Liver (tissue), 9 donors: ENCODE data around the gene RAD51AP1. TPM values are rescaled to one million over a fixed set of nuclear protein-coding genes. Genes with fewer than 3 reads are reported as not detected.
"Not testable (repeated sequence)": the region's sequence is repeated elsewhere in the genome, so short reads cannot be mapped to it uniquely, and the experiment has no call there.

ENCODE experiments used
- DNase-seq: peaks from one replicate; pipeline ENCODE4 v3.0.0-alpha.2; 2017; ENCODE audit warnings: low spot score
- H3K27ac ChIP-seq, 2 donors: one replicate each; pipeline ENCODE4 v1.7.0; 2013; ENCODE audit warnings: inconsistent platforms in 2 of 2, low read length in 2 of 2, control low read depth in 1 of 2, low read depth in 1 of 2, mild to moderate bottlenecking in 1 of 2
- H3K27me3 ChIP-seq, 4 donors: one replicate each; pipeline versions ENCODE4 v1.6.1 to v1.7.0; 2013; ENCODE audit warnings: low read length in 3 of 4, inconsistent platforms in 1 of 4, mild to moderate bottlenecking in 1 of 4, moderate library complexity in 1 of 4; ENCODE audit not compliant: control insufficient read depth in 4 of 4, insufficient read depth in 4 of 4
- H3K36me3 ChIP-seq, 4 donors: one replicate each; pipeline versions ENCODE4 v1.6.1 to v1.7.0; 2013; ENCODE audit warnings: low read length in 3 of 4, mild to moderate bottlenecking in 3 of 4, low read depth in 1 of 4, moderate library complexity in 1 of 4; ENCODE audit not compliant: control insufficient read depth in 4 of 4, insufficient read depth in 3 of 4
- H3K4me1 ChIP-seq, 4 donors: one replicate each; pipeline versions ENCODE4 v1.6.1 to v1.7.0; 2013; ENCODE audit warnings: low read length in 3 of 4, mild to moderate bottlenecking in 3 of 4, moderate library complexity in 1 of 4; ENCODE audit not compliant: control insufficient read depth in 4 of 4, insufficient read depth in 4 of 4
- H3K4me3 ChIP-seq, 3 donors: one replicate each; pipeline versions ENCODE4 v1.6.1 to v1.7.0; 2013; ENCODE audit warnings: low read length in 3 of 3, control low read depth in 1 of 3, low read depth in 1 of 3, mild to moderate bottlenecking in 1 of 3
- H3K9ac ChIP-seq, 2 donors: one replicate each; pipeline ENCODE4 v1.7.0; 2013; ENCODE audit warnings: low read length in 2 of 2, mild to moderate bottlenecking in 2 of 2, moderate library complexity in 2 of 2, control low read depth in 1 of 2, low read depth in 1 of 2
- H3K9me3 ChIP-seq, 4 donors: one replicate each; pipeline versions ENCODE4 v1.6.1 to v1.7.0; 2013; ENCODE audit warnings: low read length in 3 of 4; ENCODE audit not compliant: control insufficient read depth in 4 of 4
- FOXA1 ChIP-seq: IDR thresholded peaks from 2 replicates; pipeline ENCODE4 v1.6.1; 2016; ENCODE audit warnings: antibody characterized with exemption
- FOXA2 ChIP-seq: IDR thresholded peaks from 2 replicates; pipeline ENCODE4 v1.6.1; 2016; ENCODE audit warnings: antibody characterized with exemption
- GABPA ChIP-seq, 2 donors: IDR thresholded peaks in 1 of 2; conservative IDR thresholded peaks in 1 of 2; 2 replicates each; pipeline ENCODE4 v1.6.1; 2016; ENCODE audit warnings: antibody characterized with exemption in 2 of 2, mild to moderate bottlenecking in 1 of 2, moderate library complexity in 1 of 2
- HNF4A ChIP-seq, 2 donors: conservative IDR thresholded peaks; 2 replicates each; pipeline ENCODE4 v1.6.1; 2016; ENCODE audit warnings: antibody characterized with exemption in 2 of 2, mild to moderate bottlenecking in 2 of 2
- HNF4G ChIP-seq: IDR thresholded peaks from 2 replicates; pipeline ENCODE4 v1.6.1; 2016; ENCODE audit warnings: antibody characterized with exemption
- JUND ChIP-seq, 2 donors: IDR thresholded peaks; 2 replicates each; pipeline ENCODE4 v1.6.1; 2016; ENCODE audit warnings: antibody characterized with exemption in 2 of 2
- NR2F2 ChIP-seq: IDR thresholded peaks from 2 replicates; pipeline ENCODE4 v1.6.1; 2016; ENCODE audit warnings: antibody characterized with exemption
- RAD21 ChIP-seq, 2 donors: IDR thresholded peaks; 2 replicates each; pipeline ENCODE4 v1.6.1; 2016; ENCODE audit warnings: antibody characterized with exemption in 2 of 2, mild to moderate bottlenecking in 2 of 2
- RXRA ChIP-seq, 2 donors: IDR thresholded peaks; 2 replicates each; pipeline ENCODE4 v1.6.1; 2017 to 2018; ENCODE audit warnings: antibody characterized with exemption in 2 of 2, mild to moderate bottlenecking in 1 of 2
- SP1 ChIP-seq: IDR thresholded peaks from 2 replicates; pipeline ENCODE4 v1.6.1; 2018; ENCODE audit warnings: antibody characterized with exemption, mild to moderate bottlenecking
- TAF1 ChIP-seq: conservative IDR thresholded peaks from 2 replicates; pipeline ENCODE4 v1.6.1; 2016; ENCODE audit warnings: antibody characterized with exemption, mild to moderate bottlenecking
- YY1 ChIP-seq: IDR thresholded peaks from 2 replicates; pipeline ENCODE4 v1.6.1; 2016; ENCODE audit warnings: antibody characterized with exemption, mild to moderate bottlenecking
- WGBS: extraction: QIAGEN DNeasy Blood & Tissue Kit; methylation state at CpG from one replicate; pipeline ENCODE4 v1.1.7; 2013; 5-methylcytosine and 5-hydroxymethylcytosine counted together
- polyA plus RNA-seq, 2 donors: library from polyadenylated mRNA; stranded (reverse) in 1 of 2; unstranded in 1 of 2; fragments of 200-250 nt in 1 of 2; fragments of >200 nt in 1 of 2; fragmentation: Nextera tagmentation in 1 of 2; extraction: Ambion mirVana in 1 of 2; gene quantifications; one replicate each; pipeline versions ENCODE4 v1.2.1 to v1.2.3, GENCODE V29; 2013 to 2015
- total RNA-seq, 2 donors: library from RNA; depleted of rRNA; stranded (reverse); fragments of >200 nt; gene quantifications; one replicate each; pipeline ENCODE4 v1.2.3, GENCODE V29; 2014
- TF ChIP-seq, protein P1 (sequence below): fragments of 150-350 bp; IDR thresholded peaks from 2 replicates; pipeline ENCODE4 v1.5.1; 2017; ENCODE audit warnings: improper control_type of control experiment, low read depth, low read length; ENCODE audit not compliant: missing input control
- TF ChIP-seq, protein P2 (sequence below): IDR thresholded peaks from 2 replicates; pipeline ENCODE4 v1.6.1; 2016; ENCODE audit warnings: antibody characterized with exemption
- TF ChIP-seq, protein P3 (sequence below): IDR thresholded peaks from 2 replicates; pipeline ENCODE4 v1.6.1; 2016; ENCODE audit warnings: antibody characterized with exemption
- TF ChIP-seq, protein P4 (sequence below): IDR thresholded peaks from 2 replicates; pipeline ENCODE4 v1.6.1; 2016; ENCODE audit warnings: antibody characterized with exemption, mild to moderate bottlenecking
- TF ChIP-seq, protein P5 (sequence below): IDR thresholded peaks from 2 replicates; pipeline ENCODE4 v1.6.1; 2016; ENCODE audit warnings: antibody characterized with exemption
- donor health status: healthy.
- donor health status: healthy.
- donor health status: healthy.
- donor health status: healthy.
- donor health status: healthy.

Gene RAD51AP1
- total and polyA plus RNA-seq, 4 donors = 0.50 to 14.9 (median 1.3) TPM

DNA sequence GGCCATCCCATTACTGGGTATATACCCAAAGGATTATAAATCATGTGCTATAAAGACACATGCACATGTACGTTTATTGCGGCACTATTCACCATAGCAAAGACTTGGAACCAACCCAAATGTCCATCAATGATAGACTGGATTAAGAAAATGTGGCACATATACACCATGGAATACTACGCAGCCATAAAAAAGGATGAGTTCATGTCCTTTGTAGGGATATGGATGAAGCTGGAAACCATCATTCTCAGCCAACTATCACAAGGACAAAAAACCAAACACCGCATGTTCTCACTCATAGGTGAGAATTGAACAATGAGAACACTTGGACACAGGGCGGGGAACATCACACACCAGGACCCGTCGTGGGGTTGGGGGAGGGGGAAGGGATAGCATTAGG is 15.2 kb upstream of the RAD51AP1 start:
- H3K4me1 ChIP-seq, H3K27ac ChIP-seq, H3K27me3 ChIP-seq, H3K4me3 ChIP-seq, H3K9ac ChIP-seq, DNase-seq, H3K9me3 ChIP-seq: not testable (repeated sequence)
- H3K36me3 ChIP-seq = peaks cover 3 to 22% (median 10%) of the 10 kb centered on the region in 4 donors
- WGBS = 96% methylated on average over 7 of the region's 7 CpGs

DNA sequence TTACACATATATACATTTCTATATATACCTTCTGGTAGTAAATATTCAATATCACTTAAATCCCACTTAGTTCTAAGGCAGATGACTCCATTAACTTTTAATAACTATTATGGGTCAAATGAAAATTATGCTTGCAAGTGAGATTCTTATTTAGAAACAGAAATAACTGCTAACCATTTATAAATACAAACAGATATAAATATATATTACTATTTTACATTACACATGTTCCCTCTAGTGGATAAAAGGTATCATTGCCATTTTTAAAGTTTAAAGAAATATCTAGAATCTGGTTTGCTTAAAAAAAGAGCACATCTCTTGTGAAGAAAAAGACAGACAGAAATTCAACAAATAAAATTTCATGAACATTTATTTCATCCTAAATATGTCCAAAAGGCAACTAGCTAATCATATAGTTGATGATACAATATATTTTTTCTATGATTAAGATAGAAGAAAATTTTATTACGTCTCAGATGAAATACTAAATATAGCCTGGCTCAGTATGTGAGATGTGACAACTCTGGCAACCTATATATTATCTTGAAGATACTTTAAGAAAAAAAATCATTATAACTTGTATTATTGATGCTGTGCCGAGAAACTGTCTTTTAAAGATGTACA is 11.7 kb upstream of the RAD51AP1 start:
- Histone ChIP-seq H3K4me1 (no peaks in the 10 kb centered on the region), H3K4me3 (no peak overlapping the region), H3K36me3 (peaks cover 0 to 28% (median 20%) of the 10 kb centered on the region in 4 donors), H3K27me3 (no peaks in the 10 kb centered on the region), H3K9me3 (no peaks in the 10 kb centered on the region), H3K9ac (no peak overlapping the region), H3K27ac (no peak overlapping the region)
- 96% methylated on average over 2 of the region's 2 CpGs for WGBS
- no peak for TF ChIP-seq SP1
- TF ChIP-seq TAF1 = no peak
- TF ChIP-seq, protein P1, sequence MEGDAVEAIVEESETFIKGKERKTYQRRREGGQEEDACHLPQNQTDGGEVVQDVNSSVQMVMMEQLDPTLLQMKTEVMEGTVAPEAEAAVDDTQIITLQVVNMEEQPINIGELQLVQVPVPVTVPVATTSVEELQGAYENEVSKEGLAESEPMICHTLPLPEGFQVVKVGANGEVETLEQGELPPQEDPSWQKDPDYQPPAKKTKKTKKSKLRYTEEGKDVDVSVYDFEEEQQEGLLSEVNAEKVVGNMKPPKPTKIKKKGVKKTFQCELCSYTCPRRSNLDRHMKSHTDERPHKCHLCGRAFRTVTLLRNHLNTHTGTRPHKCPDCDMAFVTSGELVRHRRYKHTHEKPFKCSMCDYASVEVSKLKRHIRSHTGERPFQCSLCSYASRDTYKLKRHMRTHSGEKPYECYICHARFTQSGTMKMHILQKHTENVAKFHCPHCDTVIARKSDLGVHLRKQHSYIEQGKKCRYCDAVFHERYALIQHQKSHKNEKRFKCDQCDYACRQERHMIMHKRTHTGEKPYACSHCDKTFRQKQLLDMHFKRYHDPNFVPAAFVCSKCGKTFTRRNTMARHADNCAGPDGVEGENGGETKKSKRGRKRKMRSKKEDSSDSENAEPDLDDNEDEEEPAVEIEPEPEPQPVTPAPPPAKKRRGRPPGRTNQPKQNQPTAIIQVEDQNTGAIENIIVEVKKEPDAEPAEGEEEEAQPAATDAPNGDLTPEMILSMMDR = peak; percentile 26
- peak; percentile 57 to 67 for TF ChIP-seq RAD21 (IDR thresholded peaks at IDR 0.05)
- TF ChIP-seq, protein P2, sequence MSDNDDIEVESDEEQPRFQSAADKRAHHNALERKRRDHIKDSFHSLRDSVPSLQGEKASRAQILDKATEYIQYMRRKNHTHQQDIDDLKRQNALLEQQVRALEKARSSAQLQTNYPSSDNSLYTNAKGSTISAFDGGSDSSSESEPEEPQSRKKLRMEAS = no peak
- no peak for DNase-seq

DNA sequence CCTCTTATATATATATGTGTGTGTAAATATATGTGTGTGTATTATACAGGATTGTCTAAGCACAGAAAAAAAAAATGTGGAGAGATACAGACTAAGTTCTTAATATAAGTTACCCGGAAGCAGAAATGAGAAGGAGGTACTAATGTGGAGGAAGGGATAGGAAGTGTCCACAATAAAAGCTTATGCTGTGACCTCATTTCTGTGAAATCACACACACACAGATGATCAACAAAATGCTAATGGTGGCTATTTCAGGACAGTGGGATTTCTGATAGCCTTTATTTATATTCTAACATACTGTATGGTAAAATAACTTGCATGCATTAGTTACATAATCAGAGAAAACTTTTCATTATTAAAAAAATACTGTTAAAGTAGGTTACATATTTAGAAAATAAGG is 8.5 kb upstream of the RAD51AP1 start:
- Histone ChIP-seq H3K27me3 (no peaks in the 10 kb centered on the region), H3K4me3 (no peak overlapping the region), H3K4me1 (no peaks in the 10 kb centered on the region), H3K9ac (no peak overlapping the region), H3K27ac (no peak overlapping the region), H3K9me3 (no peaks in the 10 kb centered on the region), H3K36me3 (peaks cover 2 to 36% (median 20%) of the 10 kb centered on the region in 4 donors)
- no peak for DNase-seq
- no peak for TF ChIP-seq FOXA2
- TF ChIP-seq, protein P1 = no peak
- no peak for TF ChIP-seq HNF4G
- no peak for TF ChIP-seq TAF1
- no peak for TF ChIP-seq FOXA1
- TF ChIP-seq YY1 = no peak
- TF ChIP-seq RAD21 (IDR thresholded peaks at IDR 0.05) = no peak
- no peak for TF ChIP-seq HNF4A (conservative IDR thresholded peaks at IDR 0.05)
- no peak for TF ChIP-seq NR2F2
- no peak for TF ChIP-seq GABPA (IDR thresholded peaks at IDR 0.05 in 1 of 2, conservative IDR thresholded peaks at IDR 0.05 in 1 of 2)
- TF ChIP-seq, protein P2 = no peak
- no peak for TF ChIP-seq SP1
- TF ChIP-seq, protein P3, sequence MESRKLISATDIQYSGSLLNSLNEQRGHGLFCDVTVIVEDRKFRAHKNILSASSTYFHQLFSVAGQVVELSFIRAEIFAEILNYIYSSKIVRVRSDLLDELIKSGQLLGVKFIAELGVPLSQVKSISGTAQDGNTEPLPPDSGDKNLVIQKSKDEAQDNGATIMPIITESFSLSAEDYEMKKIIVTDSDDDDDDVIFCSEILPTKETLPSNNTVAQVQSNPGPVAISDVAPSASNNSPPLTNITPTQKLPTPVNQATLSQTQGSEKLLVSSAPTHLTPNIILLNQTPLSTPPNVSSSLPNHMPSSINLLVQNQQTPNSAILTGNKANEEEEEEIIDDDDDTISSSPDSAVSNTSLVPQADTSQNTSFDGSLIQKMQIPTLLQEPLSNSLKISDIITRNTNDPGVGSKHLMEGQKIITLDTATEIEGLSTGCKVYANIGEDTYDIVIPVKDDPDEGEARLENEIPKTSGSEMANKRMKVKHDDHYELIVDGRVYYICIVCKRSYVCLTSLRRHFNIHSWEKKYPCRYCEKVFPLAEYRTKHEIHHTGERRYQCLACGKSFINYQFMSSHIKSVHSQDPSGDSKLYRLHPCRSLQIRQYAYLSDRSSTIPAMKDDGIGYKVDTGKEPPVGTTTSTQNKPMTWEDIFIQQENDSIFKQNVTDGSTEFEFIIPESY = no peak
- TF ChIP-seq, protein P4, sequence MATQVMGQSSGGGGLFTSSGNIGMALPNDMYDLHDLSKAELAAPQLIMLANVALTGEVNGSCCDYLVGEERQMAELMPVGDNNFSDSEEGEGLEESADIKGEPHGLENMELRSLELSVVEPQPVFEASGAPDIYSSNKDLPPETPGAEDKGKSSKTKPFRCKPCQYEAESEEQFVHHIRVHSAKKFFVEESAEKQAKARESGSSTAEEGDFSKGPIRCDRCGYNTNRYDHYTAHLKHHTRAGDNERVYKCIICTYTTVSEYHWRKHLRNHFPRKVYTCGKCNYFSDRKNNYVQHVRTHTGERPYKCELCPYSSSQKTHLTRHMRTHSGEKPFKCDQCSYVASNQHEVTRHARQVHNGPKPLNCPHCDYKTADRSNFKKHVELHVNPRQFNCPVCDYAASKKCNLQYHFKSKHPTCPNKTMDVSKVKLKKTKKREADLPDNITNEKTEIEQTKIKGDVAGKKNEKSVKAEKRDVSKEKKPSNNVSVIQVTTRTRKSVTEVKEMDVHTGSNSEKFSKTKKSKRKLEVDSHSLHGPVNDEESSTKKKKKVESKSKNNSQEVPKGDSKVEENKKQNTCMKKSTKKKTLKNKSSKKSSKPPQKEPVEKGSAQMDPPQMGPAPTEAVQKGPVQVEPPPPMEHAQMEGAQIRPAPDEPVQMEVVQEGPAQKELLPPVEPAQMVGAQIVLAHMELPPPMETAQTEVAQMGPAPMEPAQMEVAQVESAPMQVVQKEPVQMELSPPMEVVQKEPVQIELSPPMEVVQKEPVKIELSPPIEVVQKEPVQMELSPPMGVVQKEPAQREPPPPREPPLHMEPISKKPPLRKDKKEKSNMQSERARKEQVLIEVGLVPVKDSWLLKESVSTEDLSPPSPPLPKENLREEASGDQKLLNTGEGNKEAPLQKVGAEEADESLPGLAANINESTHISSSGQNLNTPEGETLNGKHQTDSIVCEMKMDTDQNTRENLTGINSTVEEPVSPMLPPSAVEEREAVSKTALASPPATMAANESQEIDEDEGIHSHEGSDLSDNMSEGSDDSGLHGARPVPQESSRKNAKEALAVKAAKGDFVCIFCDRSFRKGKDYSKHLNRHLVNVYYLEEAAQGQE = no peak
- TF ChIP-seq RXRA (IDR thresholded peaks at IDR 0.05) = no peak
- no peak for TF ChIP-seq JUND (IDR thresholded peaks at IDR 0.05)
- TF ChIP-seq, protein P5, sequence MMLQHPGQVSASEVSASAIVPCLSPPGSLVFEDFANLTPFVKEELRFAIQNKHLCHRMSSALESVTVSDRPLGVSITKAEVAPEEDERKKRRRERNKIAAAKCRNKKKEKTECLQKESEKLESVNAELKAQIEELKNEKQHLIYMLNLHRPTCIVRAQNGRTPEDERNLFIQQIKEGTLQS = no peak
- 77% methylated on average over 1 of the region's 1 CpG for WGBS
